ENCODE results near the gene LIFR.

- TF ChIP-seq CTCF (IDR thresholded peaks at IDR 0.05): no peak
- no peak for TF ChIP-seq POLR2A (IDR thresholded peaks at IDR 0.05)
These were observed 3.0 kb upstream of the LIFR start for GRCh38 chr5:38559428-38559827.
